Hematopoietic multipotent progenitor cell treated with erythropoietin and hydrocortisone succinate and interleukin-3 and kit ligand, for 15 days (in vitro differentiated cells): ENCODE measurements around the gene IFNG.
"Not testable (repeated sequence)": the region's sequence is repeated elsewhere in the genome, so short reads cannot be mapped to it uniquely, and the experiment has no call there.

Experiments used
- DNase-seq: peaks from one replicate; pipeline ENCODE4 v3.0.0-alpha.2; 2015; ENCODE audit warnings: low spot score

The IFNG gene

GRCh38 chr12:68159681-68160304 is at the start of gene IFNG:
IFNG (minus strand) TSS chr12:68159740; CDS start chr12:68159615, 125 bp downstream.
- no peak for DNase-seq

GRCh38 chr12:68209048-68209728 is 49.6 kb upstream of the IFNG start:
- not testable (repeated sequence) for DNase-seq

DNA sequence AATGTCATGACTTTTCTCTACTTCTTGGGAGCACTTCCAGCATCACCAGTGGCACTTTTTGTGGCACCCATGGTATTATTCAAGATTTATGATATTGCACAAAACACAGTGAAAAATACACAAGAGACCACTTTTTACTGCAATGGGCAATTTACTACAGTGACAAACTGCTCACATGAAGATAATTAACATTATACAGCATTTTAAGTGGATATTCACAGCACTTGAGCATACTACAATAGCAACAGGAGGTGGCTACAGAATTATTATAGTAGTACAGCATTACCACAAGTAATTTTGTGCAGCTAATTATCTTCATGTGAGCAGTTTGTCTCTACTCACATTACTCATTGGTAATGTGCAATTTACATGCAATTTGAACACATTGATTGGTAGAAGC is 47.7 kb upstream of the IFNG start:
- no peak for DNase-seq

- DNase-seq: no peak
These were observed 46.9 kb upstream of the IFNG start for GRCh38 chr12:68206446-68206845.

- DNase-seq: no peak
These were observed 43.9 kb upstream of the IFNG start for GRCh38 chr12:68203460-68203875.

- no peak for DNase-seq
These were observed 41.3 kb upstream of the IFNG start for GRCh38 chr12:68200854-68201253.

- DNase-seq: no peak
These were observed 39.6 kb upstream of the IFNG start for GRCh38 chr12:68199127-68199526.

GRCh38 chr12:68198507-68199086 is 39.1 kb upstream of the IFNG start:
- DNase-seq: no peak

DNA sequence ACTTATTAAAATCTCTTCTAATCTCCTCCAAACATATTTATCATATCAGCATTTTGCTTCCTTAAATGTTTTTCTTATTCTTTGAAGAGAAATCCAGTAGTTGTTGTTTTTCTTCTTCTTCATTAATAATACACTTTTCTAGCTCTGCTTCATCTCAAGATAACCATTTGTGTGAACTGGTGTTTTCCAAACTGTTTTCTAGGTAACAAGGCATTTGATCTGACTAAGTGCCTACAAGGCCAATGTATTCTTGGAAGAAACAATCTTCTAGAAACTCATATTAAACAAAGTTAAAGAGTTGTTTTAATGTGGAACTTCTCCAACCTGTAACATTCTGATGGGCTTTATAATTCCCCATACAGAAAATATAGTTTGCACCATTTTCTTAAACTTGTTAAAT is 30.8 kb upstream of the IFNG start:
- DNase-seq: no peak

DNA sequence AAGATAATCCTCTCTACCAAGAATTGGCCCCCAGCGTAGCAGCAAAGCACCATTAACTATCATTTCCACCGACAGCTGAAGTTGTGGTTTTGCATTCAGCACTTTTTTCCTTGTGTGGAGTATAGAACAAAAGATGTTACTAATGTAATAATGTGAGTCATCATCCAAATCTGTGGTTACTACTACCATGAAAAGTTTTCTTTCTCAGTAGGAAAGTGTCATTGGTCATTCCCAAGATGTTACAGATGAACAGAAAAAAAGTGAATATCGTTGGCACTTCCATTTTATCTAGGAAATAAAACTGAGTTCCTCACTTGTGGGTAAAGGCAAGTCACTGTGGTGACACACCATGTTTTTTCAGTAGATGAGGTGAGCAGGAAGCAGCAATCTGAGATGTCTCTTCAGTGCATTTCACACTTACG is 30.3 kb upstream of the IFNG start:
- DNase-seq: no peak

GRCh38 chr12:68185598-68185997 is 26.1 kb upstream of the IFNG start:
- DNase-seq: no peak

DNA sequence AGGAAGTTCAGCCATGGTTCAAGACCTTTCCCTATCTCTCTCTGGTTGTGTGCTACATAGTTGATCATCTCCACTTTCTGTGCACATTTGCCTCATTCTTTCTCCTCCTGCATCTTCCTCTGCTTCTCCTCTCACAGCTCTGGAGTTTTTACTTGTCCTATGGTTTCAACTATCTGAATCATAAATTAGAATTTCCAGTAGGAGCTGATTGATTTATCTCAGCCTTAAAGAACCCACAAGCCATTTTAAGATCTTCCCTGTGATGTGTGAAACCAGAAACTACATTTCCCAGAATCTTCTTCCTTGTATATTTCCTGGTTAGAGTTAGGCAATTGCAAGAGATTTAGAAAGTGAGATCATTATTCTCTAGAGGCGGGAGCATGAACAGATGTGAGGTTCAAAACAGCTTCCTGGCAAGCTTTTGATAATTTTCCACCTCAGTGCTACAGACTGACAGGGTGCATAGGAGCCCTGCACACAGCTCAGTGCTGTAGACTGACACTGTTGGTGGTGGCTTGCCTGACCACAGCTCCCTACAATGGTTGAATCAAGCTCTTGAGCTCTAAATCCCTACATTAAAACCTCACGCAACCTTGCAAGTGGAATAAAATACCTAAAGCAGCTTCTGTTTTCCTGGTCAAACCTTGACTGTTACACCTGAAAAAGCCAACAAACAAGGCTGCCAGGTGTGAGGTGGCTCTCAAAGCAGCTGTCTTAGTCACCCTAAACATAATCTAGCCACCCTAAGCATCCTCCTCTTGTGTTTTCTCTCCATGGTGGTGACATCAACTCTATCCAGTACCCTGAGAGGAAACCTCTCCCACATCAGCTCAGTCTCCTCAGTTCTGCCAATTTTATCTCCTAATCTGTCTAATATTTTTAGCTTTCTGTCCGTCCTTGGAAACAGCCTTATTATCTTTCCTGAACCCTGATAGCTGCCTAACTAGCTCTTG is 21.5 kb upstream of the IFNG start:
- DNase-seq: no peak

- no peak for DNase-seq
These were observed 19.4 kb upstream of the IFNG start for GRCh38 chr12:68178774-68179439.

DNA sequence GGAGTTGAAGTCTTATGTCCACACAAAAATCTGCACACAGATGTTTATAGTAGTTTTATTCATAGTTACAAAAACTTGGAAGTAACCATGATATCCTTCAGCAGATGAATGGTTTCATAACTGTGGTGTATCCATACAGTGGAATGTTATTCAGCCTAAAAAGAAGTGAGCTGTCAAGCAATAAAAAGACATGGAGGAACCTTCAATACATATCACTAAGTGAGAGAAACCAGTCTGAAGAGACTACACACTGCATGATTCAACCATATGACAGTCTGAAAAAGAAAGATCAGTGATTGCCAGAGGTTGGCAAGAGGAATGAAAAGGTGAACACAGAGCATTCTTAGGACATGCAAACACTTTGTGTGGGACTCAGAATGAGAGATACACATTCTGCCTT is 18.6 kb upstream of the IFNG start:
- DNase-seq: no peak

DNA sequence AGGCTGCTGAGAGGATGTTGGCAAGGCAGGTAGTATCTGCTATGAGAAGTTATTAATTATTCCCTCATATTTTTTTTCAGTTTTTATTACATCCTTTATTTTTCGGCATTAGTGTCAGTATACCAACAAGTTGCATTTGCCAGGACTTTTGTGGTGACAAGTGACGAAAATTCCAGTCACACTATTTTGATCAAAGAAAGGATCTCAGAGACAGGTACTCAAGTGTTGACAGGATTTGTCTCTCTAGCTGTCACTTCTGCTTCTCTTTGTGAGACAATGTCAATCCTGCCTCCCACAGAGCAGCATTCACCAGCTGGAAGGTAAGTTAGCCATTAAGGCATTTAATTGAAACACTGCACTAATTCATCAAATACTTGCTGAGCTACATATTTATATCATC is 18.0 kb upstream of the IFNG start:
- no peak for DNase-seq

- DNase-seq: no peak
These were observed 16.7 kb upstream of the IFNG start for GRCh38 chr12:68176257-68176656.

DNA sequence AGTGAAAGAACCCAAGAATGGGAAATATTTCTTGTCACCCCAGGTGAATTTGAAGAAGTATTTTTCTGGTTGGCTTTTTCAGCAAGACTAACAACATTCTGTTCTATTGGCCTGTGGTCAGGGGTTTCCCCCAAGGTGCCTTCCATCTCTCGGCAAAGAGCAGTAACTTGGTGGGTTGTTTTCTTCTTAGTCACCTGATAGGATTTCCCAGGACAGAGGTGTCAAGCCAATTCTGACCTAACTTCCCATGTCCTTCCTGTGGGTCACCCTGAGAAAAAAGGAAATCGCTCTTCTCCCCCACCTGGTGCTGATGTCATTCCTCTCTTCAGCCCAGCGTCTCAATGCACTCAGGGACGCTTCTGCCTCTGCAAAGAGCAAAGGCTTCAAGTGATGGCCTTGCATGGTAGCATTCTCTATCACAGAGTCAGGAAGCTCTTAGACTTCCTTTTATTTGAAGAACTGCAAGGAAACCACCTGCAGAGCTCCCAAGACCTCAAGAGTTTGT is 16.1 kb upstream of the IFNG start:
- no peak for DNase-seq

GRCh38 chr12:68174761-68175160 is 15.2 kb upstream of the IFNG start:
- not testable (repeated sequence) for DNase-seq

GRCh38 chr12:68173792-68174191 is 14.3 kb upstream of the IFNG start:
- no peak for DNase-seq

DNA sequence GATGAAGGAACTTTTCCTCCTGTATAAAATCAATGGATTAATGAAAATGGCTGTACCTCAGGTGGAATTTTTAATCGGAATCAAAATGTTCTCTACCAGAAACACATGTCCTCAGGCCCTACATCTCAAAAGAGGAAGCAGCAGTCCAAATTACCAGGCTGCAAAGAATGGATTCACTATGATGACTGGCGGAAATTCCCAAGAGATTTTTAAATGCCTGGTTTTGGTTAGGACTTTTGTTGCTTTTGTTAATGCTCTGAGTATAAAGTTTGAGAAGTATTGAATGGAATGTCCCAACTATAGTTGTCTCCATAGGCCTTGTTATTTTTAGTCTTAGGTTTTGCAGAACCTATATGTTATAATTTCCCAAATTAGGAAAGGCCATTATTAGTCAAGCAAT is 11.2 kb upstream of the IFNG start:
- DNase-seq: no peak

DNA sequence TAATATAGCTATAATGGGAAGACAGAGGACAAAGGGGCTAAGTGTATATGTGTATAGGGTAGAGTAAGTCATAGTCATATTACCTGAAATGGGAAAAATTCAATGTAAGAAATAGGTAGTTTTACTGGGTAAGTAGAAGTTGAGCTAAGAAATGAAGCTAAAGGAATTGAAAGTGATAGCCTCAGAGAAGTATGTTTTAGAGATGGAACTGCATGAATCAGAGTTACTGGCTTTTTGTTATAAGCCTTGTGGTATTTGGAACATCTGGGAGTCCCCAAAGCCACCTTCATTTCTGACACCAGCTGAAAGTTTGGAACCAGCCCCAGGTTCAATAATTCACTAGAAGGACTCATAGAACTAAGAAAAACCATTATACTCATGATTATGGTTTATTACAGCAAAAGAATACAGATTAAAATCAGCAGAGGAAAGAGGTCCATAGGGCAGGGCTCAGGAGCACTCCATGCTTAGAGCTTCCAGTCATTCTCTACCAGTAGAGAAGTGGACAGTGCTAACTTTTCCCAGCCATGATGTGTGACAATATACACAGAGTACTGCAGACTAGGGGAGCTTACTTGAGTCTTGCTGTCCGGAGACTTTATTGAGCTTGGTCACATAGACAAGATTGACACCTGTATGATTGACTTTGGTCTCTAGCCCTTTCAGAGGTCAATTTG is 9.8 kb upstream of the IFNG start:
- no peak for DNase-seq
